Mucosa of descending colon (tissue), 3 donors: ENCODE data around the gene CDHR1. TPM values are rescaled to one million over a fixed set of nuclear protein-coding genes. Genes with fewer than 3 reads are reported as not detected.

ENCODE experiments used
- ATAC-seq: fragments of 200-7000 bp; cut with Tn5 transposase; one replicate; pipeline ENCODE4 v1.9.1; 2020; ENCODE audit warnings: mild to moderate bottlenecking, moderate library complexity
- DNase-seq, 3 donors: peaks; one replicate each; pipeline ENCODE4 v3.0.0-alpha.2; 2020
- H3K36me3 ChIP-seq: fragments of 200-600 bp; one replicate; pipeline ENCODE4 v1.8.0; 2021; ENCODE audit warnings: low read depth, mild to moderate bottlenecking
- H3K4me1 ChIP-seq: fragments of 200-600 bp; one replicate; pipeline ENCODE4 v1.8.0; 2021; ENCODE audit warnings: low read depth, mild to moderate bottlenecking
- H3K4me3 ChIP-seq: fragments of 200-600 bp; one replicate; pipeline ENCODE4 v1.8.0; 2021; ENCODE audit warnings: mild to moderate bottlenecking
- H3K9me3 ChIP-seq: fragments of 200-600 bp; one replicate; pipeline ENCODE4 v1.8.0; 2021; ENCODE audit warnings: mild to moderate bottlenecking
- CTCF ChIP-seq: fragments of 200-600 bp; IDR thresholded peaks from one replicate; pipeline ENCODE4 v1.8.0; 2022; ENCODE audit warnings: antibody characterized with exemption, mild to moderate bottlenecking
- intact Hi-C, 2 donors: fragments of 100-400 bp; cut with DNase I in 1 of 2; cut with micrococcal nuclease in 1 of 2; formaldehyde crosslinking; loops; one replicate each; pipeline versions ENCODE4 v1.11.0 to v1.11.1; 2022; cut with DNase I, micrococcal nuclease
- total RNA-seq, 3 donors: library from RNA; stranded (reverse); fragmentation: NEBNext Ultra II Directional in 2 of 3; extraction: Animal tissue kit (Norgen Biotek cat#: 25700) in 2 of 3; gene quantifications; one replicate each; pipeline versions ENCODE4 v1.2.1 to v1.2.4, GENCODE V29; 2021 to 2023
- donor health status: DM: no; HTN: no; CAD: no; lungs with moderate emphysema.
- donor health status: DM: no; HTN: no; CAD: no.
- donor health status: DM: no; HTN: yes; CAD: no.

CDHR1 gene
- total RNA-seq, 3 donors from 2014 or later: 39.6 to 169 (median 114) TPM

DNA sequence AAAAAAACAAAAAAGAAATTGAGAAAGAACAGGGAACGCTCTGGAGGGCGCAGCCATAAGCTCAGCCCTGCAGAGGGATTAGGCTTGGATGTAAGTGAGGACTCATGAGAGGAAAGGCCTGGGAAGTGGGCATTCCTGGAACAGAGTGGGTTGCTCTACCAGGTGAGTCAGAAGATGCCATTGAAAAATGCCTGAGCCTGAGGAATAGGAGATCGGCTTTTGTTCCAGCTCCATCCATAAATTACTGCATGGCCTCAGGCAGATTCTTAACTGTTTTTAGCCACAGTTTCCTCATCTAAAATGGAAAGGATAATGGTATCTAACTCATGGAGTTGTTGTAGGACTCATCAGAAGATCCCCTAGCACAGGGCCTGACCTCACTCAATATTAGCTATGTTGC, 49.4 kb downstream of the CDHR1 start:
- Histone ChIP-seq H3K4me3 (no peak overlapping the region), H3K4me1 (no peaks in the 10 kb centered on the region), H3K36me3 (no peaks in the 10 kb centered on the region), H3K9me3 (no peaks in the 10 kb centered on the region)
- no peak for DNase-seq
- no peak for TF ChIP-seq CTCF
- intact Hi-C loops: no loop called here
- ATAC-seq: no peak

GRCh38 chr10:84244651-84245270, 50.4 kb downstream of the CDHR1 start, which contains the start of gene RGR:
Gene RGR (plus strand): TSS chr10:84245053. CDS start chr10:84245091, 38 bp downstream.
- peak in 1 of 3 donors; percentile 21 for DNase-seq
- intact Hi-C loops: no loop called here
- Histone ChIP-seq H3K4me1 (no peaks in the 10 kb centered on the region), H3K9me3 (no peaks in the 10 kb centered on the region), H3K36me3 (no peaks in the 10 kb centered on the region), H3K4me3 (no peak within 1 kb of the TSS)
- peak; percentile 57 for ATAC-seq
- no peak for TF ChIP-seq CTCF

GRCh38 chr10:84247496-84247895, 53.2 kb downstream of the CDHR1 start:
- Histone ChIP-seq H3K4me3 (no peak overlapping the region), H3K9me3 (no peaks in the 10 kb centered on the region), H3K4me1 (no peaks in the 10 kb centered on the region), H3K36me3 (no peaks in the 10 kb centered on the region)
- no peak for TF ChIP-seq CTCF
- DNase-seq (no peak), ATAC-seq (no peak)
- intact Hi-C loops: no loop called here

GRCh38 chr10:84248794-84249193, 54.5 kb downstream of the CDHR1 start:
- no peak for TF ChIP-seq CTCF
- DNase-seq (no peak), ATAC-seq (no peak)
- Histone ChIP-seq H3K4me3 (no peak overlapping the region), H3K4me1 (no peaks in the 10 kb centered on the region), H3K36me3 (no peaks in the 10 kb centered on the region), H3K9me3 (no peaks in the 10 kb centered on the region)
- intact Hi-C loops: no loop called here

DNA sequence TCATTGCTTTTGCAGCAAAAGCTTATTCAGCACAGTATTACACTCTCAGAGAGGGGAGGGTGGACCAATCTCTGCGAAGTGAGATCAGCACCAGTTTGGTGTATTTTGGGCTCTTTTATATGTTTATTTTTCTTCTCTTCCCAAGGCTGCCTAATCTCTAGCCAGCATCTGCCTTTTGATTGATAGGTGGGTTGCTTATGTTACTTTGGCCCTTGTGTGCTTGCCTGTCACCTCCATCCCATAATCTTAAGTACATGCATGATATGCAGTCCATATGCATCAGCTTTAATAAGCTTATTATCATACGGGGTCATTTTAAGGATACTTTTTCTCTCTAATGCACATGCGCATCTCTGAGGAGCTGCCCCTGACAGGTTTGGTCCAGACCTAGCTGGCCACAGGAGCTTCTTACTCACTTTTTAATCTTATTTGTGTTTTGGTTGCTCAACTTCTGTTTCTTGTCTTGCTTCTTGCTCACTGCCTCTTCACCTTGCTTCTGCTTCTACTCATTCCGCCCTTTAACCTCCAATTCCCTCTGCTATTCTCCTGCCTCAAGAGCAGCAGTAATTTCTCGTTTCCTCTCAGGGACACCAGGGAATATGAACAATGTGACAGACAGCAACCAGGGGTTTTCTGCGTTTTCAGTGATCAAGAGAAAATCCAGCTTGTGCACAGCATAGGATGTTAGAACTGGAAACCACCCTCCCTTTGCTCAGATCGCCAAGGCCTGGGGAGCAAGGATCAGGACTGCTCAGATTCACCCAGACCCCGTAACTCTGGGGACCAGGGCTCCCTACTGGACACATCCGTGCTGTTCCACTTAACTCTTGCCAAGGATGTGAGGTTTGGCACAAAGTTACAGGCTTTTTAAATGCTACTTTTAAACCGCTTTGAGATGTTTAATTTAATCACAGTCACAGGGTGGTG, 60.5 kb downstream of the CDHR1 start:
- intact Hi-C loops: no loop called here
- no peaks in the 10 kb centered on the region for H3K4me1 ChIP-seq
- no peaks in the 10 kb centered on the region for H3K36me3 ChIP-seq
- no peaks in the 10 kb centered on the region for H3K9me3 ChIP-seq
- no peak for TF ChIP-seq CTCF
- H3K4me3 ChIP-seq: no peak overlapping the region
- ATAC-seq (no peak), DNase-seq (no peak)
